ENCODE results near the gene MYO19. TPM values are rescaled to one million over a fixed set of nuclear protein-coding genes. Genes with fewer than 3 reads are reported as not detected.

Gene MYO19
- total RNA-seq, 1 donor from 2014 or later, result 42.5 TPM

Other genes with a start within 250 kb of the MYO19 start
- gene TBC1D3G, start 211.0 kb downstream of the MYO19 start, total RNA-seq, result not detected in 2 replicates
- gene TBC1D3H, start 146.4 kb downstream of the MYO19 start, total RNA-seq, result not detected in 2 replicates
- 32.9 and 36.7 TPM in 2 replicates for gene ZNHIT3, start 48.2 kb downstream of the MYO19 start, total RNA-seq
- 9.0 and 12.6 TPM in 2 replicates for gene PIGW, start 119 bp upstream of the MYO19 start, total RNA-seq
- 38.2 and 43.7 TPM in 2 replicates for gene GGNBP2, start 10.1 kb upstream of the MYO19 start, total RNA-seq
- 5.4 and 8.3 TPM in 2 replicates for gene DHRS11, start 57.0 kb upstream of the MYO19 start, total RNA-seq
- 6.6 and 8.3 TPM in 2 replicates for gene MRM1, start 66.7 kb upstream of the MYO19 start, total RNA-seq